Anterior cingulate cortex (tissue), 58 donors: Measurements from ENCODE around the gene ASTN2.

Experiments used
- DNase-seq, 58 donors: peaks; one replicate each; lab custom pipeline; 2025; lab: John Stamatoyannopoulos, UW

The ASTN2 gene

DNA sequence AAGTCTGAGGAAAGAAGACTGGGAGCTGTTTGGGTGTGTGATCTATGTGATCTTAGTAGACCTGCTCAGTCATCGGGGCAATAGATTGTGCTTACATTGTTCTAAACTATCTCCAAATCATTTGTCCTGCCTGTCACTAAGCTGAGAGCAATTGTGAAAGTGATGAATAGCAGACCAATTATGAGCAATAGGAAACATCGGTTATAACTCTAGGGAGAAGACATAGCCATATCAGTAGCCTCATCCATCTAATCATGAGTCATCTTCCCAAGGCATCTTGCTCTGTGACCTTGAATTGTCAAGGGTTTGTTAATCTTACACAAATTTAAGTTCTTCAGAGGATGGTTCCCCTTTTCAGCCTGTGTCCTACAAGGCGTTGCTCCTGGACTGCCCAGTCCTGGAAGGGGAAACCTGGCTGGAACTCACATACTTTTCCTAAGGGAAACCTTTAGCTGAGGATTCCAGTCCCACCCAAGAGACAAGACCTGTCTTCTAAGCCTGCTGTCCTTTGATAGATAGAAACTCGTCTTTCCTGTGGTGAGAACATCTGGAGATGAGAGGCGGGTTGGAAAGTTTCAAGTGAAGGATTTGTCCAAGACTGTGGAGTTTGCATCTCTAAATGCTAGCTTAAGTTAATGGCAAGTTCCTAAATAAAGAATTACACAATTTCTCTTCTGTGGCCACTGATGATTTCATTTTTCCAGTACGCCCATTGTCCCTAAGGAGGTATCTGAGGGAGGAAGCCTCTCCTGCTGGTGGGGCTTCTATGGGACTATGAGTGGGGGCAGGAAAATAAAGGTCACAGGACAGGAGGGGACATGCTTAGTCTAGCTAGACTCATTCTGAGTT lies 781.6 kb downstream of the ASTN2 start:
- DNase-seq, result no peak

- DNase-seq, result no peak
Measured at GRCh38 chr9:116629634-116630033, 785.2 kb downstream of the ASTN2 start.

DNA sequence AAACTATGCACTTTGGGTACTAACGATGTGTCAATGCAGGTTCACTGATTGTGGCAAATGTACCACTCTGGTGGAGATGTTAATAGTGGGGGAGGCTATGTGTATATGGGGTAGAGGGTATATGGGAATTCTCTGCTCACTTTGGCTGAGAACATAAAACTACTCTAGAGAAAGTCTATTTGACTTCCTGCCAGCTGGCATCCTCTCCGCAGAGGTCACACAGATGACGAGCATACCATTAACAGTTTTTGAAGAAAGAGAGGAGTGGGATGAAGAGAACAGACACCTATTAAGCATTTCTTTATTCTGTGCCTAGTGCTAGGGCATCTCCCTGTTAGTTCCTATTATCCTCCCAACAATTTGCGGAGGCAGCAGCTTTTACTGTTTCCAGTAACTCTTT lies 786.1 kb downstream of the ASTN2 start:
- no peak for DNase-seq

- DNase-seq, result no peak
Measured at GRCh38 chr9:116627433-116627832, 787.4 kb downstream of the ASTN2 start.

- DNase-seq, result no peak
Measured at GRCh38 chr9:116626762-116627161, 788.1 kb downstream of the ASTN2 start.

DNA sequence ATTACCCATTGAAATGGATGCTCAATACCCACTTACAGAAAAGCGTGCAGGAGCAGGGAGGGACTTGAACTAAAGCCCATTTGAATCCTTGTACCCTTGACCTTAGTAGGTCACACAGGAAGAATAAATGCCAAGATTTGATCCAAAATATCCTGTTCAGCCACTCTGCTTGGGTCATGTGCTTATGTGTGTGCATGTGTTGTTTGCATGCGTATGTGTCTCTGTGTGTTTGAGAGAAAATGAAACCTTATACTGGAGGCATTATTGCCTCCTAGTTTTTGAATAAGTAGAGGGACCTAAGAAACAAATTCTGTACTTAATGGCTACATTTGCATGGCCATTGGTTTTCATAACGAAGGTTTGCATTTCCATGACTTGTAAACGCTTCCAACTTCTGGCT lies 791.1 kb downstream of the ASTN2 start:
- DNase-seq, result no peak

- no peak for DNase-seq
Measured at GRCh38 chr9:116617389-116617788, 797.5 kb downstream of the ASTN2 start.

GRCh38 chr9:116616304-116616914 lies 798.4 kb downstream of the ASTN2 start:
- no peak for DNase-seq

DNA sequence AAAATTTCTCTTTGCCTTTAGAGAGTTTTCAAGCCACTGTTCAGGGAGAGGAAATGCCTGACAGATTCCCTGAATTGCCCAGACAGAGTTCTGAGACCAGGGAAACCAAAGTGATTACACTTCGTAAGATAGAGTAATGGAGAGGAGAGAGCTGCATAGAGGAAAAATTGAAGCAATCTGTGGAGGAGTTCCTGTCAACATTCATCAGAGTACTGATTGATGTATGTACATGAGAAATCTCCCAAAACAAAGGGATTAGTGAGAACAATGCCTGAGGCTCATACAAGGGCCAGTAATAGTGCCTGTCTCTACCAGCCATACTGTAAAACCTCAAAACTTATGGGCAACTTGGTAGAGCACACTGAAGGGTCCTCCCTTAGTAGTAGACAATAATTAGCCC lies 806.8 kb downstream of the ASTN2 start:
- no peak for DNase-seq

DNA sequence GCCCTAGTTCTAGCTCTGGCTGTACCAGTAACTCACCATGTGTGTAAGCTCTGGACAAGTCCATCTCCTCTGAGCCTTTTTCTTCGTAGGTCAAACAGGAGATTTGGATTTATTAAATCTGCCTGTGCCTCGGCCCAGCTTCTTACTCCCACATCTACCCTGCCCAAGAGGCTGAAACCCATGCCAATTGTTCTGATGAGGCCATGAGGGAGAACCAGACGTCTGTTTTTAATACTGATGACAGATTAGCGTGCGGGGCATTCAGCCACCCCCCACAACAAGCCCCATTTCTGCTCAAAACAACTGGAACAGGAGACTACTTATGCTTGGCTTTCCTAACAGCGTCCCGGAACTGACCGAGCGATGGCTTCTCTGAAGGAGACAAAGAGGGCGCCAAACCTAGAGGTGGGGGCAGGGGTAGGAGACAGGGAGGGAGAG lies 808.9 kb downstream of the ASTN2 start:
- DNase-seq, result no peak

- no peak for DNase-seq
Measured at GRCh38 chr9:116605060-116605459, 809.8 kb downstream of the ASTN2 start.

DNA sequence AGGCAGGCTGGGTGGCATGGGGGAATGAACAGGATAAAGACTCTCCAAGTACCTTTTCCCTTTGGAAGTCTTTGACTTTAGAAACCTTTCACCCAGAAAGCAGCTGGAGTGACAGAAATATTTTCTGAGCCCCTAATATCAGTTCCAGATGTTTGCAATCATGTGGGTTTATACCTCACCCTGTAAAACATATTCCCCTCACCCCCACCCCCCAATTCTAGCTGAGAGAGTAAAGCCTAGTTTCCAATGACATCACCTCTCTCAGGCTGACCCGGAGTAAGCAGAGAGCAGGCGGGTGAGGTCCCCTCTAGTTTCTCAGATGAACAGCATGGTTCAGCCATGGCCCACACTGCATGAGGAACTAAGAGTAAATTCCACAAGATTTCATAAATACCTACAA lies 810.6 kb downstream of the ASTN2 start:
- DNase-seq, result no peak

- no peak for DNase-seq
Measured at GRCh38 chr9:116599342-116599884, 815.4 kb downstream of the ASTN2 start.

DNA sequence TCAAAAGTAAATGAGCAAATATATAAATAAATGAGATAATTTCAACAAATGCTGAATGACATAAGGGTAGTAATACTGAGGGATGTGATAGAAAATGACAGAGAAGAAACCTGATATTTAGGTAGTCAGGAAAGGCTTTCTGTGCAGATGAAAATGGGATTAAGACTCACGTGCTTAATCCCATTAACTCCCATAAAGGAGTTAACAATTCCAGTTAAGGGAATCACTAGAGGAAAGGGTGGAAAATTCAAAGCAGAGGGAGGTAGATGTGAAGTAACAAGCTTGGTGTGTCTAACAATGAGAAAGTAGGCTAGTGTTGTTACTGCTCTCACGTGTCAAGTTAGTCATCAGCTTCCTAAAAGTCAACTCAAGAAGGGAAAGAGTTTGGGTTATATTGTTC lies 818.2 kb downstream of the ASTN2 start:
- DNase-seq, result no peak

- DNase-seq, result no peak
Measured at GRCh38 chr9:116594547-116594946, 820.3 kb downstream of the ASTN2 start.

DNA sequence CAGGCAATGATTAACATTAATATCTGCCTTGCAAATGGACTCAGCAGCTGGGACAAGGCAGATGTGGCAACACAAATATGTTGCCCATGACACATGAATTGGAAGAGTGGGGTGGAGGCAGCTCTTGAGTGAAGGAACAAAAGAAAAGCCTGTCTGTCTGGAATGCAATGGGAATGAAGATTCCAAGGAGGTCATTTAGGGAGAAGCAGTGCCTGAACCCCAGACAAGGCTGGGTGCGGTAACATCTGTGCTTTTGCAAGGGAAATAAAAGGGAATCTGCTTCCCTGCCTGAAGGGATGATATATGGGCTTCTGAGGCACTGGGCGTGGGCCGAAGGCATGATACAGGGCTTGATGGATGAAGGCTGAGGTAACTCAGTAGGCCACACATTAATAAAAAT lies 821.9 kb downstream of the ASTN2 start:
- DNase-seq, result no peak

GRCh38 chr9:116589392-116590354 lies 825.2 kb downstream of the ASTN2 start:
- no peak for DNase-seq

DNA sequence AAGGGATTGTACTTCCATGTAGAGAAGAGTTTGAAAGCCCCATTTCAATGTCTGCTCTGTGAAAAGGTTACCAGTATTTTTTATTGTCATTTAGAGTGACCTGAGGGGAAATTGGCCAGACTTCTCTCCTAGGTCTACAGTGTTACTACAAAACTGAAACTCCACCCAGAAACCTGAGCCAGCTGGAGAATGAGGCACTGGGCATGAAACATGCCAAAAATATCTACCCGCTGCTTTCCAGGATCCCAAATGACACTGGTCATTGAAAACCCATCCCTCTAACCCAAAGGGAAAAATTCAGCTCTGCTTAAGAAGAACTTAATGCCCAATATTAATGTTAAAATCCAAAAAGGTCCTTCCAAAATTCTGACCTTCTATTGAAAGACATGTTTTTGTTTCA lies 826.9 kb downstream of the ASTN2 start:
- DNase-seq, result no peak

GRCh38 chr9:116585896-116586295 lies 829.0 kb downstream of the ASTN2 start:
- no peak for DNase-seq

GRCh38 chr9:116585204-116585603 lies 829.7 kb downstream of the ASTN2 start:
- DNase-seq, result no peak

- peak in 18 of 58 donors; percentile 2 to 62 (median 12) for DNase-seq
Measured at GRCh38 chr9:116580853-116581252, 834.0 kb downstream of the ASTN2 start.
